HL-60 (cell line): Measurements from ENCODE around the gene CYTH1.

ENCODE experiments used
- DNase-seq, 2 experiments: peaks; one replicate each; pipeline ENCODE4 v3.0.0-alpha.2; 2010 to 2020; ENCODE audit warnings: low read depth in 1 of 2, low spot score in 1 of 2
- H3K27ac ChIP-seq: fragments of 250-450 bp; sonication (Bioruptor Pico); replicated peaks from 2 replicates; pipeline ENCODE4 v1.5.1; 2020; ENCODE audit warnings: mild to moderate bottlenecking, moderate library complexity
- H3K27me3 ChIP-seq: fragments of 250-450 bp; sonication (Bioruptor Pico); 2 replicates; pipeline ENCODE4 v1.5.1; 2021; ENCODE audit warnings: mild to moderate bottlenecking, moderate library complexity; ENCODE audit not compliant: insufficient read depth, poor library complexity, severe bottlenecking
- H3K4me3 ChIP-seq: replicated peaks from 2 replicates; pipeline ENCODE4 v1.5.1; 2011; ENCODE audit warnings: mild to moderate bottlenecking, control low read depth, low read length; ENCODE audit not compliant: insufficient read depth
- CTCF ChIP-seq: IDR thresholded peaks from one replicate; pipeline ENCODE4 v1.5.1; 2011; ENCODE audit warnings: low read length, control low read depth, inconsistent platforms; ENCODE audit not compliant: insufficient read depth
- GABPA ChIP-seq: IDR thresholded peaks from 2 replicates; pipeline ENCODE4 v1.6.1; 2012; ENCODE audit warnings: low read depth
- POLR2AphosphoS5 ChIP-seq: IDR thresholded peaks from 2 replicates; pipeline ENCODE4 v1.6.1; 2012; ENCODE audit warnings: low read depth
- REST ChIP-seq: IDR thresholded peaks from 2 replicates; pipeline ENCODE4 v1.6.1; 2012; ENCODE audit warnings: low read depth; ENCODE audit not compliant: insufficient replicate concordance
- SPI1 ChIP-seq: IDR thresholded peaks from 2 replicates; pipeline ENCODE4 v1.6.1; 2012; ENCODE audit warnings: low read depth, mild to moderate bottlenecking, borderline replicate concordance

CYTH1 gene

GRCh38 chr17:78718575-78719208 is 63.4 kb downstream of the CYTH1 start:
- H3K4me3 ChIP-seq = no peak overlapping the region
- no peak overlapping the region for H3K27ac ChIP-seq
- TF ChIP-seq SPI1 (no peak), POLR2AphosphoS5 (no peak), CTCF (no peak), GABPA (no peak), REST (no peak)
- no peak for DNase-seq
- no peaks in the 10 kb centered on the region for H3K27me3 ChIP-seq

- DNase-seq = no peak
- TF ChIP-seq POLR2AphosphoS5 (no peak), REST (no peak), CTCF (no peak)
- Histone ChIP-seq H3K27me3 (no peaks in the 10 kb centered on the region), H3K4me3 (no peak overlapping the region), H3K27ac (no peak overlapping the region)
Measured at GRCh38 chr17:78717431-78717980, 64.6 kb downstream of the CYTH1 start.

GRCh38 chr17:78716814-78717393 is 65.2 kb downstream of the CYTH1 start:
- TF ChIP-seq SPI1 = no peak
- no peak for TF ChIP-seq POLR2AphosphoS5
- no peak overlapping the region for H3K27ac ChIP-seq
- H3K27me3 ChIP-seq = no peaks in the 10 kb centered on the region
- no peak overlapping the region for H3K4me3 ChIP-seq
- no peak for DNase-seq

GRCh38 chr17:78716292-78716691 is 65.8 kb downstream of the CYTH1 start:
- Histone ChIP-seq H3K27me3 (no peaks in the 10 kb centered on the region), H3K27ac (no peak overlapping the region), H3K4me3 (no peak overlapping the region)
- no peak for TF ChIP-seq GABPA
- TF ChIP-seq POLR2AphosphoS5 = no peak
- no peak for TF ChIP-seq REST
- no peak for TF ChIP-seq CTCF
- TF ChIP-seq SPI1 = no peak
- no peak for DNase-seq
